ENCODE measurements around the gene SHB.

GRCh38 chr9:38033941-38034340 is 35.1 kb downstream of the SHB start:
- no peak for TF ChIP-seq CTCF (conservative IDR thresholded peaks at IDR 0.05)
- TF ChIP-seq EZH2 (IDR thresholded peaks at IDR 0.05; ENCODE audit: low read depth), result no peak
